Inflammatory macrophage treated with lipopolysaccharide for 1 hour (primary cell): ENCODE data around the gene RHOJ.
"Not testable (repeated sequence)": the region's sequence is repeated elsewhere in the genome, so short reads cannot be mapped to it uniquely, and the experiment has no call there.

ENCODE experiments used
- DNase-seq, 2 donors: peaks; one replicate each; pipeline ENCODE4 v3.0.0-alpha.2; 2020 to 2022

Gene RHOJ

DNA sequence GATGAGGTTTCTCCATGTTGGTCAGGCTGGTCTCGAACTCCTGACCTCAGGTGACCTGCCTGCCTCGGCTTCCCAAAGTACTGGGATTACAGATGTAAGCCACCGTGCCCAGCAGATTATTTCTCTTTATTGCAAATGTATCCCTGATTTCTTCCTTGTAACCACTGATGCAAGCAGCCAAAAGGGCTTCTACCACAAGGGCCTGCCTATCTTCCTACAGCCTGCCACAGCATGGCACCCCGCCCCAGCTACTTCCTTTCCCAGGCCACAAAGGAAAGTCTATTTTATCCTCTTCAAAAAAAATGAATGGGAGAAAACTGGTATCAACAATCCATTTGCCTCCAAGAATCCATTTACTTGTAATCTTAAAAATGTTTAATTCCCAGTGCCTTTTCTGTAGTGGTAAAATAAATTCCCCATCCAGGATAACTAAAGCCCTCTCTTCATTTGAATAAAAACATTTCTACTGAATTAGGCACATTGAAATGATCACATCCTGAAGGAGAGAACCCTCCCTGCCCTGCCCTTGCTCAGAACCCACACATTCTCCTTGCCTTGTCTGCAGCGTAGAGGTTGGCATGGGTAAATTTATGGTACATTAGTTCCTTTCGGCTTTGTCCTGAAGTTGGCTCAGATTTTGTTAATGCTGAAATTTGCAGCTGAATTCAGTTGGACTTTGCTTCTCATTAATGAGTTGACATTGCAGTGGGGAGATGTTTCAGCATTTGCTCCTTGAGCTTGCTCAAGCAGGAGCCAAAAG lies 95.3 kb downstream of the RHOJ start:
- no peak for DNase-seq

DNA sequence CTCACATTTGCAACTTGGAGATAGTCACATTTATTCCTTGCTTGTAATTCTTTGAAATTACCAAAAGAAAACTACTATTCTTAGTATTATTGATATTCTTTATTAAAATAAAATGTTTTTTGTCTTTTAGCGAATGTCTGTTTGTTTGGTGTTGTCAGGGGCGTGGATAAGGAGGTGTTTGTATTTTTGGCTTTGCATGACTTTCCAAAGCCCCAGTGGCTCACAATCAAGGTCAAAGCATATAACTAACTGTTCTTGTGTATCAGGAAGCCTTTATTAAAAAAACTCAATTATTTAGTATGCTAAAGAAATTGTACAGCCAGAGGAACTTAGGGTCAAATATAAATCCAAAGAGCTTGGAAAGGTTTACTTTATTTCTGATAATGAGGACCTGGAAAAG lies 96.6 kb downstream of the RHOJ start:
- DNase-seq, result no peak

DNA sequence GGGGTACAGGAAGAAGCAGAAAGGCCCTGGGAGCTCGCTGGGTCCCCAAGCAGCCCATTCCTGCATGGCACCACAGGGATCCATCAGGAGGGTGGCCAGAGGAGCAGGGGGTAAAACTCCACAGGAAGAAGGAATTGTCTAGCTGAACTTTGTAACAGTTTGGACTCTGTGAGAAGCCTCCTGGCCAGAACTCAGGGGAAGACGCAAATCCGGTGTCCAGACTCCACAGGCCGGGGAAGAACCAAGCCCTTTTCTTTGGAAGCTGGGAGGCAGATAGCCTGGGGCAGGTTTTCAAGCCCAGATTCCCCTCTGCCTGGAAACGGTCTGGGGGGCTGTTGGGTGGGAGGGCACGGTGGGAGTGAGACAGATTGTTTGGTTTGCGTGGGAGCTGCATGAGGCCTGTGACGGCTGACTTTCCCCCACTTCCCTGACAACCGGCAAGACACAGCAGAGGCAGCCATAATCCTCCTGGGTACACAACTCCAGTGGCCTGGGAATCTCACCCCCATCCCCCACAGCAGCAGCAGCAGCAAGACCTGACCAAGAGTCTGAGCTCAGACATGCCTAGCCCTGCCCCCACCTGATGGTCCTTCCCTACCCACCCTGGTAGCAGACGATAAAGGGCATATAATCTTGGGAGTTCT lies 97.8 kb downstream of the RHOJ start:
- DNase-seq, result no peak

DNA sequence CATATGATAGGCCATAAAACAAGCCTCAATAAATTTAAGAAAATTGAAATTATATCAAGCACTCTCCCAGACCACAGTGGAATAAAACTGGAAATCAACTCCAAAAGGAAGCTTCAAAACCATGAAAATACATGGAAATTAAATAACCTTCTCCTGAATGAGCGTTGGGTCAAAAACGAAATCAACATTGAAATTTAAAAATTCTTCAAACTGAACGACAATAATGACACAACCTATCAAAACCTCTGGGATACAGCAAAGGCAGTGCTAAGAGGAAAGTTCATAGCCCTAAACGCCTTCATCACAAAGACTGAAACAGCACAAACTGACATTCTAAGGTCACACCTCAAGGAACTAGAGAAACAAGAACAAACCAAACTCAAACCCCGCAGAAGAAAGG lies 100.2 kb downstream of the RHOJ start:
- not testable (repeated sequence) for DNase-seq

DNA sequence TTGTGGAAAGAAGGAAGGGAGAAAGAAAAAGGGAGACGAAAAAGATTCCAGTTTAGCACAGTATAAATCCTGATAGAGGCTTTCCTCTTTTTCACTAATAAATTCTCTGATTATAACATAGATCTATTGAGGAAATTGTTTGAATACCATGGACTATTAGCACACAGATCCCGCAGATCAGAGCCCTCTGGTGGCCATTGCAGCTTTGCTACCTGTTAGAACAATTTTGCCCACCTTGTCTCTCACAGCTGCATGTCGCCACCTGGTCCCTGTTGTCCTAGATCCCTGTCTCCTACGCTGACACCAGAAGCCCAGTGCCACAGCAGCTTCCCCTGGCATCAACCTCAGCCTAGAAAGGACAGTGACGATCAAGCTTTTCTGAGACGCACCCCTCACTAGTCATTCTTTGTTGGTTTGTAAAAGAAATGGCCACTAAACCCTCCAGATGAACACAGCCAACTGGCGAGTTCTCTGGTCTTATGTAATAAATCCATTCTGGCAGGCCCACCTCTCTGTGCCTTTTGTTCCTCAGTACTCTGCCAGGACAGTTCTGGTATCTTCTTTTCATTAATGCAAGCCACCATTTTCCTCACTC lies 104.6 kb downstream of the RHOJ start:
- no peak for DNase-seq

DNA sequence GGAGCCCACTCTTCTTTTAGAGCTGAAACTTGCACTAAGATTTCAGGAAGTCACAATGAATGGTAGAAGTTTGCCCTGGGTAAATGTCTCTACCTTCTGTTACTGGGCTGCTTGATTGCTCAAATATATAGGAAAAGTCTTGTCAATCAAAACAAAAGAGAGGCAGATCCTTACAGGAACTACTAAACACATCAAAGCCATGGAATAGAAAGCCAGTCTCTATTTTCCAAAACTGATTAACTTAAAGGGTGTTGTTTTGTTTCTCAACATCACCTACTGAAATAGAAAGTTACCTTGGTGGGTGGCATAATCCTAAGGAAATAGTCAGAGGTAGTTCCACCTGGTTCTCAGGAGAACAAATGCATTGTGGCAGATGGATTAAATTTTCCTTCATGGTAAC lies 114.6 kb downstream of the RHOJ start, which contains the start of gene GPHB5:
Gene GPHB5, minus strand, starts transcription at position 101 of the 400 bp plus-strand sequence. CDS start 1,086 bp downstream, outside the sequence.
- DNase-seq, result no peak

DNA sequence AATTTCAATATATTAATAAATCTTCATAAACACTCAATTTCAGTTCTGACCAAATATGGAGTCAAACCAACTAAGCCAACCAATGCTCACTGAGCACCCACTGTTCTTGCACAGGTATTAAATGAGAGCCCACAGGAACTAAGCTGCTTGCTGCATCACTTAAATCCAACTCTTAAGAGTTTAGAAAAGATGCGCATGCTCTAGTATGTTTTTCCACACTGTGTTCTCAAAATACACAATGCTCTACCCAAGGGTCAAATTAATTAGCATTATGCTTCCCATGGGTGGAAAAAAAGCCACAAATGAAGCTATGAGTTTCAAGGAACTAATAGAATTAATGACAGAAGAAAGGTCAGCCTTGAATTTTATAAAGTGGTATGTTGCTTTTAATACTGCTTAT lies 118.2 kb downstream of the RHOJ start:
- no peak for DNase-seq

DNA sequence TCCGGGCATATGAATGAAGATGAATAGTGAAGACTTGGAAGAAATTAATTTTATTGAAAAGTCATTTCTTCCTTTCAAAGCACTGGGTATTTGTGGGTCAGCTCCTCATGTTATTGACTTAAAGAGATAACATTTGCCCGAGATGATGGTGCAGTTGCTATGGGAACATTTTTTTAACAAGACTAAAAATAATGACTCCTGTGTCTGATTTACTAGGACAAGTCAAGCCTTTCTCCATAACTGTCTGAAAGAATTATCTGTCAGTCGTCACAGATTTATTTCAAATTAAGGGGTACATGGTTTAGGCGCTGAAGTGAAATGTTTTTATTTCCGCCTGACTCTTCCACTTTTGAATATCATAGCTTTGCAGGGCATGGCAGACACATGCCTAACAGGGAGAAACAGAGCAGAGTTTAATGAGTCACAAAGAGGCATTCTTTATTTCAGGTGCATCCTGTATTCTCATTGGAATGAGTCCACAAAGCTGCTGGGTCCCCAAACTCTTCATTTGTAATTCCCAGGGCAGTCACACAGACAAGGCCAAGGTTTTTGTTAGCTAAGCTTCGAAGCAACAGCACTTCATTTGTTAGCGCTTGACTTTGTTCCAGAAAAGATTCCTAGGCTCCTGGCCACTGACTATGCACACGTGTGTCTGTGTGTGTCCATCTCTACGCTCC lies 118.8 kb downstream of the RHOJ start:
- no peak for DNase-seq

DNA sequence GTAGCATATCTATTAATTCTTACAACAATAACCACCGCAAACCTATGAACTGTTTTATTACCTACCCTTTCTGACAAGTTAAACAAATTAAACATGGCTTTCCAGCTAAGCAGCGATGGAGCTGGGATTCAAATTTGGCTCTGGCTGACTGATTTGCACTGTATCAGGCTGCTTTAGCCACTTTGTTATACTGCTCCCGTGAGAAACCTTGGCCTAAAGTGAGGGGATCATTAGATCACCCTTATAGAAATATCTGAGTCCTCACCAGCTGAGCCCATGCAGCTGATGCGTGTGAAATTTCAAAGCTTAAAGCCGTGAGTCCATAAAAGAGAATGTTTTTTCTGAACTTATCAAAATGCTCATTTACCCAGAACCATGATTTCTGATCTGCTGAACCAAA lies 122.6 kb downstream of the RHOJ start:
- DNase-seq, result no peak

DNA sequence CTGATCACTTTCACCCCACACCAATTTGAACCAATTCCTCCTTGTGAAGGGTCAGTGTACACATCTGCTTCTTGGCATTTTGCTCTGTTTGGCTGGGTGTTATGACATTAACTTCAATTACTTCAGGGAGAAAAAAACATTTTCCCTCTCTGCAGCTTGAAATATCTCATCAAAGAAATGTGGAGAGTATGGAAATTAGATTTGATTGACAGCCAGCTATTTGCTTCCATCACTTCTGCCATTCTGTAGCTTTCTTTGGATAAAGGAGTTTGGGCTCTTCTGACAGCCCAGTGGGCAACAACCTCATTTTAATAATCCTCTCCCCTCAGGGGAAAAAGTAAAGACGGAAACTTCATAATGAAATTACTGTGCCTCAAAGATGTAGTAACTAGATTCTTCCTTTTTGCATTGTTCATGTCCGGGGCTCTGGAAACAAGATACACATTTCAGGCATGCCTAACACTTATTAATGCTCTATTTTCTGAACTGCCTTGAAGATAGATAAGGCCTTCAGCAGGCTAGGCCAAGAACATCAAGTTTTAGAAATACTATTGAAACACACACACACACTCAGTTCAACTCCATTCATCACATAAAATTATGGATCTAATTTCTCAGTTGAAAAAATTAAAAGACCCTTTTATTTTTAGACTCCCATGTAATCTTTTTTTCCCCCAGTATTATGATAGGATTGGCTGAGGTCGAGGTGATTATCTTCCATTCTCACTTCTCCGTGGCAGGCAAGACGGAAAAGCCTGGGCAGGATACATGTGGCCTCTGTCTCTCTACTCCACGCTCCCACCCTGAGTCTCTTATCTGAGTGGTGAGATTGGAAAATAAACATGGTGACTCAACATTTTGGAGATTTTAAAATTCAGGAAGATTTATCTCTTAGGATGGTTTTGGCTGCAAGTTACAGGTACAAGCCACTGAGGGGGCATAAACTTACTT lies 124.8 kb downstream of the RHOJ start:
- DNase-seq, result no peak

DNA sequence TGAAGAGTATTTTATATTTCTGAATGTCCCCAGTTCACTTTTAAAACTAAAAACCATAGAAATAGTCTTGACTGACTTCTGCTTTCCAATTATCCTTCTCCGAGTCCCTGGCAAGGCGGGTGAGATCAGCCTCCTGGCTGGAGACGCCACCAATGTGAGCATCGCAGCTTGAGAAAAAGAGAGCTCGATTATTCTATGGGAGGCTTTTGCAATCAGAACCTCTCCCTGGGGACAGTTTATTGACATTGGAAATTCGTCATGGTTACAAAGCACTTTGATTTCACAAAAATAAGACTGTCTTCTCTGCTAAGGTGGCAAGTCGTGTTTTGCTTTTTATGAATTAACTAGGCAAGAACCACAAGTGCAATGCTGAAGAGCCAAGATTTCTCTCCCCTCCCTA lies 138.1 kb downstream of the RHOJ start:
- no peak for DNase-seq
